RPMI8226 (cell line): ENCODE results near the gene RGS4.

Source experiments
- DNase-seq: peaks from one replicate; pipeline ENCODE4 v3.0.0-alpha.2; 2015

RGS4 gene

DNA sequence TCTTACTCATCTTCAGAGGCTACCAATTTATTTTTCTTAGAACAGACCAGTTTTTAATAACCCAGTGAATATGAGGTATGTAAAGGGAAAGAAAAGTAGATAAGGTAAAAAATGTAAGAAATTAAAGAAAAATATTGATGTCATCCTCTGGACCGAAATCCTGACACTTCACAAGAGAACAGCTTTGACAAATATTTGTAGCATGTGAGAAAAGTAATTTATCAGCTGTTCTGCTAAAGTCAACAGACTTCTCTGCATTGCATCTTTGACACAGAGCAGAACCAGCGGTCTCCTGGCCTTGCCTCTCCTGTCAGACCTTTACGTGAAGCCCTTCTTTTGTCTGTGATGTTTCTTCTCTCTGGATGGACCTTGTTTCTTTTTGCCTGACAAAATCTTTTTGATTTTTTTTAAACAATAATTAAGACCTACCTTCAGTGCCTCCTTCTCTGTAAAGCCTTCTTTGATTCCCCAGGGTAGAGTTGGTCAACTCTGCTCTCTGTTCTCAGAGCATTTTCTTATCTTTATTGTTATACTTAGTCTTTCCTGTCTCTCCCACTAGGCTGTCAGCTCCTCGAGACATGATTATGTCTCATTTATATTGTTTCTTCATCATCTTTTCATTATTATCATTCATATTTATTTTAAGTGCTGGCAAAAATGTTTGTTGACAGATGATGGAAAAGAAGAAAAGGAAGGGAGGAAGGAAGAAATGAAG lies 35.4 kb downstream of the RGS4 start:
- DNase-seq, result no peak

DNA sequence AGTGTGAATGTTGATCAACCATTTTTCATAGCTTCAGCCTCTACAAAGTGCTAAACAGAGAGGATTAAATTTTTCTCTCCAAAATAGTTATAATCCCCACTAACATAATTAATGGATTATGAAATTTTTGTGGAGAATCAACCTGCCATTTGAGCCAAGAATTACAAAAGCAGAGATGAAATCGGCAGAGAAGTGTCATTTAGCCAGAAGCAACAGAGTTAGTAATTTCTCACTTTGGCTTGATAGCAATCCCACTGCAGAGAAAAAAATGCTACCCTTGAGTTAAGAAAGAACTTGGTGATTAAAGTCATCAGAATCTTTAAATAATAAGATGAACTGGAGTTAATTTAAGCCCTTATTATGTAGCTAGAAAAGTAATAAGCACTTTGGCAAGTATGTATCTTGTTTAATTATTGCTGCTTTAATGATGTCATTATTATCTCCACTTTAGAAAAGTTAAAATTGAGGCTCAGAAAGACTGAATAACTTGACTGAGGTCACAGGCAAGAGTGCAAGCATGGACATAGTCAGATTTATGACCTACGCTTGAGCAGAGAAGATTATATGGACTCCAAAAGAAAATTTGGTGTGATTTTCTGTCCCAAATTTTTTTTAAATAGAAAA lies 37.3 kb downstream of the RGS4 start:
- DNase-seq, result no peak

GRCh38 chr1:163107655-163108054 lies 38.5 kb downstream of the RGS4 start:
- no peak for DNase-seq

DNA sequence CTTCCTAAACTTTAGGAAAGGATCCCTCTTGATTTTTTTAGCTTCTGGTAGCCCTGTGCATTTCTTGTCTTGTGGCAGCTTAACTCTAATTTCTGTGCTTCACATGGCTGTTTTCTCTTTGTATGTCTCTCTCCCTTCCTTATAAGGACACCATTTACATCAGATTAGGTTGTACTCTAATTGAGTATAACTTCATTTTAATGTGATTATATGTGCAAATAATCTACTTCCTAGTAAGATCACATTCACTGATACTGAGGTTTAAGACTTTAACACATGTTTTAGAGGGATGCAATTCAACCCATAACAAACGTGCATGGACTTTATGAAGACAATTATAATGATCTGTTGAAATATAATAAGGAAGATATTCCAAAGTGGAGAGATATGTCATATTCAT lies 46.7 kb downstream of the RGS4 start:
- no peak for DNase-seq

GRCh38 chr1:163119707-163120106 lies 50.5 kb downstream of the RGS4 start:
- no peak for DNase-seq

GRCh38 chr1:163120372-163120771 lies 51.2 kb downstream of the RGS4 start:
- no peak for DNase-seq

DNA sequence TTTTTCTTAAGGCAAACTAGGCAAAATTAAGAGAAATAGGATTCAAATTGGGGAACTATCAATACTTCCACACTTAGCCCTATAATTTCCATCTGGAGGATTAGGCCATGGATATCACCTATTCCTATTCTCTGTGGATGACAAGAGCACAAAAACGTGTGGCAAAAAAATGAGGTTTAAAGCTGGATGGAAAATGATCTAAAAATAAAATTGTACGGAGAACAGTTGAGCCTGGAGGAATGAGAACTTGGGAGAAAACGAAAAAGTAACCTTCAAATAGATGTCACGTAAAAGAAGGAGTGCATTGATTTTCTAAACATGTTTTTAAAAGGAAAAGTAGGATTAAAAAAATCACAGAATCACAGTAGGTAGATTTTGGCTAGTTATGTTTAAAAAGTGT lies 55.7 kb downstream of the RGS4 start:
- DNase-seq, result no peak
